Mammary epithelial cell (primary cell): ENCODE data around the gene NOL4L.
"Not testable (repeated sequence)": the region's sequence is repeated elsewhere in the genome, so short reads cannot be mapped to it uniquely, and the experiment has no call there.

Experiments used
- CTCF ChIP-seq, 2 donors: IDR thresholded peaks in 1 of 2; conservative IDR thresholded peaks in 1 of 2; 2 replicates each; pipeline ENCODE4 v1.5.1; 2011 to 2012; ENCODE audit warnings: inconsistent platforms in 2 of 2, low read length in 2 of 2, mild to moderate bottlenecking in 2 of 2, control low read depth in 1 of 2, low read depth in 1 of 2; ENCODE audit not compliant: insufficient read depth in 1 of 2; ENCODE audit errors: extremely low read depth in 1 of 2
- EZH2 ChIP-seq: IDR thresholded peaks from 2 replicates; pipeline ENCODE4 v1.6.1; 2012; ENCODE audit warnings: low read length, inconsistent platforms, borderline replicate concordance

- not testable (repeated sequence) for TF ChIP-seq CTCF (conservative IDR thresholded peaks at IDR 0.05 in 1 of 2, IDR thresholded peaks at IDR 0.05 in 1 of 2; ENCODE audit: extremely low read depth in 1 of 2, insufficient read depth in 1 of 2, low read depth in 1 of 2, low read length in 2 of 2); EZH2
Measured at GRCh38 chr20:32592616-32593015, 7.5 kb upstream of the NOL4L start.
